Gastrocnemius medialis (tissue), 4 donors: ENCODE measurements around the gene MASTL. TPM values are rescaled to one million over a fixed set of nuclear protein-coding genes. Genes with fewer than 3 reads are reported as not detected.
"Not testable (repeated sequence)": the region's sequence is repeated elsewhere in the genome, so short reads cannot be mapped to it uniquely, and the experiment has no call there.

Experiments
- ATAC-seq, 2 donors: fragments of 150-250 bp; one replicate each; pipeline ENCODE4 v1.9.1; 2016
- DNase-seq, 2 donors: peaks; one replicate each; pipeline ENCODE4 v3.0.0-alpha.2; 2019
- H3K27ac ChIP-seq, 4 donors: fragments of 200-600 bp; sonication (generic); 1 replicate in 1 of 4; 2 replicates in 3 of 4; pipeline ENCODE4 v1.5.1; 2016 to 2018; ENCODE audit warnings: mild to moderate bottlenecking in 2 of 4, moderate library complexity in 1 of 4
- H3K27me3 ChIP-seq, 3 donors: fragments of 200-600 bp; sonication (generic) in 2 of 3; 1 replicate in 1 of 3; 2 replicates in 2 of 3; pipeline versions ENCODE4 v1.5.1 to v1.6.0; 2016 to 2019; ENCODE audit warnings: mild to moderate bottlenecking in 1 of 3, moderate library complexity in 1 of 3
- H3K36me3 ChIP-seq, 2 donors: fragments of 200-600 bp; sonication (generic) in 1 of 2; one replicate each; pipeline ENCODE4 v1.5.1; 2017 to 2018
- H3K4me1 ChIP-seq, 2 donors: fragments of 200-600 bp; sonication (generic) in 1 of 2; one replicate each; pipeline ENCODE4 v1.5.1; 2016 to 2017; ENCODE audit warnings: mild to moderate bottlenecking in 2 of 2
- H3K4me3 ChIP-seq, 4 donors: fragments of 200-600 bp; sonication (generic) in 3 of 4; 1 replicate in 1 of 4; 2 replicates in 3 of 4; pipeline ENCODE4 v1.5.1; 2016 to 2019; ENCODE audit warnings: mild to moderate bottlenecking in 2 of 4
- H3K9me3 ChIP-seq, 3 donors: fragments of 200-600 bp; sonication (generic) in 2 of 3; 1 replicate in 1 of 3; 2 replicates in 2 of 3; pipeline ENCODE4 v1.5.1; 2016 to 2019
- POLR2A ChIP-seq, 2 donors: fragments of 450-650 bp; IDR thresholded peaks; one replicate each; pipeline ENCODE4 v1.6.1; 2017; ENCODE audit warnings: antibody characterized with exemption in 2 of 2, mild to moderate bottlenecking in 2 of 2, moderate library complexity in 2 of 2
- in situ Hi-C, 4 donors: fragments of 200-750 bp; cut with MboI; loops; one replicate each; pipeline versions ENCODE4 v1.15.0 to v1.8.0; 2017; ENCODE audit warnings: low sequenced_read_pairs in 4 of 4
- intact Hi-C: fragments of 100-400 bp; cut with DNase I; formaldehyde crosslinking; loops from one replicate; pipeline ENCODE4 v1.15.1; 2023; ENCODE audit warnings: low total_unique reads
- total RNA-seq, 4 donors: library from RNA; depleted of rRNA; stranded (reverse); fragments of >200 nt; gene quantifications; one replicate each; pipeline versions ENCODE4 v1.1.0 to v1.2.3, GENCODE V29; 2016
- TF ChIP-seq, protein P1 (sequence below), 5 experiments: fragments of 450-650 bp in 3 of 5; fragments of 200-600 bp in 2 of 5; sonication (generic) in 2 of 5; IDR thresholded peaks in 4 of 5; conservative IDR thresholded peaks in 1 of 5; 1 replicate in 4 of 5; 2 replicates in 1 of 5; pipeline ENCODE4 v1.5.1; 2016 to 2019; ENCODE audit warnings: antibody characterized with exemption in 5 of 5, mild to moderate bottlenecking in 3 of 5, moderate library complexity in 3 of 5

Gene MASTL
- total RNA-seq, 4 donors from 2014 or later = 2.0 to 3.6 (median 2.9) TPM

DNA sequence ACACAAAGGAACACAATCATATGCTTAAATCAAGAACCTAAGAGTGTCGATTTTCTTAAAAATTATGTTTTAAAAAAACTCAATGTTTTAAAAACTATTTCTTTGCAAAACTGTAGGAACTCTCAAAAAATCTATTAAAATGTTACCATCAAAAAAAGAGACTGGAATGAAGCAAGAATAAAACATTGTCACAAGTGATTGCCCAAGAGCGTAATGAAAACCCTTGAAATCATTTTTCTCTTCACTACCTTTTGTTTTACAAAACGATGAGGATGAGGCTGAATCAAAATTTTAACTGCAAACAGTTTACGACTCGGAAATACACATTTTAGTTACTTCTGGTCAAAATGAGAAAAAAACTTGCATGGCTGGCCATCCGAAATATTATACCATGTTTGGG is 1.8 kb upstream of the MASTL start:
- Histone ChIP-seq H3K36me3 (peaks cover 0 to 7% of the 10 kb centered on the region in 2 donors), H3K4me1 (peaks cover 12 to 22% of the 10 kb centered on the region in 2 donors), H3K27ac (peak overlapping the region; percentile 89 to 99 (median 95)), H3K4me3 (peak overlapping the region; percentile 65 to 99 (median 92)), H3K9me3 (no peaks in the 10 kb centered on the region), H3K27me3 (no peaks in the 10 kb centered on the region)
- ATAC-seq = no peak
- in situ Hi-C loops (loop anchor here in 2 of 4 donors (10.0 kb wide), 2 partner anchors 91 to 289 kb away; partner anchors contain the start of genes ABI1 (in 1 of the 2) and ACBD5 (in 1 of the 2)), intact Hi-C loops (loop anchor here (5.0 to 10.0 kb wide), 2 partner anchors 291 to 351 kb away; partner anchors contain the start of genes ABI1 and RAB18)
- DNase-seq = no peak
- TF ChIP-seq POLR2A (IDR thresholded peaks at IDR 0.05) = no peak
- TF ChIP-seq, protein P1, sequence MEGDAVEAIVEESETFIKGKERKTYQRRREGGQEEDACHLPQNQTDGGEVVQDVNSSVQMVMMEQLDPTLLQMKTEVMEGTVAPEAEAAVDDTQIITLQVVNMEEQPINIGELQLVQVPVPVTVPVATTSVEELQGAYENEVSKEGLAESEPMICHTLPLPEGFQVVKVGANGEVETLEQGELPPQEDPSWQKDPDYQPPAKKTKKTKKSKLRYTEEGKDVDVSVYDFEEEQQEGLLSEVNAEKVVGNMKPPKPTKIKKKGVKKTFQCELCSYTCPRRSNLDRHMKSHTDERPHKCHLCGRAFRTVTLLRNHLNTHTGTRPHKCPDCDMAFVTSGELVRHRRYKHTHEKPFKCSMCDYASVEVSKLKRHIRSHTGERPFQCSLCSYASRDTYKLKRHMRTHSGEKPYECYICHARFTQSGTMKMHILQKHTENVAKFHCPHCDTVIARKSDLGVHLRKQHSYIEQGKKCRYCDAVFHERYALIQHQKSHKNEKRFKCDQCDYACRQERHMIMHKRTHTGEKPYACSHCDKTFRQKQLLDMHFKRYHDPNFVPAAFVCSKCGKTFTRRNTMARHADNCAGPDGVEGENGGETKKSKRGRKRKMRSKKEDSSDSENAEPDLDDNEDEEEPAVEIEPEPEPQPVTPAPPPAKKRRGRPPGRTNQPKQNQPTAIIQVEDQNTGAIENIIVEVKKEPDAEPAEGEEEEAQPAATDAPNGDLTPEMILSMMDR (IDR thresholded peaks at IDR 0.05 in 4 of 5, conservative IDR thresholded peaks at IDR 0.05 in 1 of 5) = no peak

DNA sequence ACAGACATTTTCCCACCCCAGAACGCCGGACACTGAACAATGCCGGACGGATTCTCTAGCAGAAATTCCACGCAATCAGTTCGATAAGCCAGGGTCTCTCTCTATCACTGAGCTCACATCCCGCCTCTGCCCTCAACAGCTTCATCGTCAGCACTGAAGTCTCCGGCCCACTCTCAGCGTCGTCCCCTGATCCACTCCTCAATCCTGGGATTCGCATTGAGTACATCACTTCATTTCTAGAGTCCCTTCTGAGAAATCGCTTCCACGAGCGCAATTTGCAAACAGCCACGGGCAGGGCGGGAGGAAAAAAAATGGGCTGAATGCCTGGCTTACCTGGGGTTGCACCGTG is 1.3 kb upstream of the MASTL start:
- TF ChIP-seq POLR2A (IDR thresholded peaks at IDR 0.05) = no peak
- TF ChIP-seq, protein P1 (IDR thresholded peaks at IDR 0.05 in 4 of 5, conservative IDR thresholded peaks at IDR 0.05 in 1 of 5) = no peak
- DNase-seq (no peak), ATAC-seq (peak; percentile 13 to 25)
- peak overlapping the region; percentile 89 to 99 (median 95) for H3K27ac ChIP-seq
- H3K27me3 ChIP-seq = no peaks in the 10 kb centered on the region
- peaks cover 0 to 5% of the 10 kb centered on the region in 2 donors for H3K36me3 ChIP-seq
- H3K9me3 ChIP-seq = no peaks in the 10 kb centered on the region
- in situ Hi-C loops = loop anchor here in 2 of 4 donors (10.0 kb wide), 2 partner anchors 91 to 289 kb away; partner anchors contain the start of genes ABI1 (in 1 of the 2) and ACBD5 (in 1 of the 2)
- H3K4me3 ChIP-seq = peak overlapping the region; percentile 65 to 99 (median 92)
- H3K4me1 ChIP-seq = peaks cover 12 to 22% of the 10 kb centered on the region in 2 donors
- intact Hi-C loops = loop anchor here (1.0 to 10.0 kb wide), 3 partner anchors 86 to 351 kb away; partner anchors contain the start of genes ABI1, ACBD5 and RAB18

DNA sequence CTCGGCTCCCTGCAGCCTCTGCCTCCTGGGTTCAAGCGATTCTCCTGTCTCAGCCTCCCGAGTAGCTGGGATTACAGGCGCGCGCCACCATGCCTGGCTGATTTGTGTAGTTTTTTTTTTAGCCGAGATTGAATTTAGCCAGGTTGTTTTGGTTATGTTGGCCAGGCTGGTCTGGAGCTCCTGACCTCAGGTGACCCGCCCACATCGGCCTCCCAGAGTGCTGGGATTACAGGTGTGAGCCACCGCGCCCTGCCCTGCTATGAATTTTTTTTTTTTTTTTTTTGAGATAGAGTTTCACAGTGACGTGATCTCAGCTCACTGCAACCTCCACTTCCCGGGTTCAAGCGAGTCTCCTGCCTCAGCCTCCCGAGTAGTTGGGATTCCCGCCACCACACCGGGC is 1.4 kb downstream of the MASTL start:
- Histone ChIP-seq H3K4me3 (peak overlapping the region in 3 of 4 donors; percentile 92 to 99 (median 93)), H3K36me3 (peaks cover 0 to 23% of the 10 kb centered on the region in 2 donors), H3K27ac (peak overlapping the region in 2 of 4 donors; percentile 92 to 98), H3K4me1 (peaks cover 12 to 22% of the 10 kb centered on the region in 2 donors)
- not testable (repeated sequence) for ATAC-seq, H3K9me3 ChIP-seq, DNase-seq, H3K27me3 ChIP-seq
- intact Hi-C loops = loop anchor here (10.0 kb wide), 1 partner anchor 348 kb away; the partner anchor contains the start of gene RAB18
- in situ Hi-C loops = loop anchor here in 2 of 4 donors (10.0 kb wide), 2 partner anchors 88 to 292 kb away; partner anchors contain the start of genes ABI1 (in 1 of the 2) and ACBD5 (in 1 of the 2)

DNA sequence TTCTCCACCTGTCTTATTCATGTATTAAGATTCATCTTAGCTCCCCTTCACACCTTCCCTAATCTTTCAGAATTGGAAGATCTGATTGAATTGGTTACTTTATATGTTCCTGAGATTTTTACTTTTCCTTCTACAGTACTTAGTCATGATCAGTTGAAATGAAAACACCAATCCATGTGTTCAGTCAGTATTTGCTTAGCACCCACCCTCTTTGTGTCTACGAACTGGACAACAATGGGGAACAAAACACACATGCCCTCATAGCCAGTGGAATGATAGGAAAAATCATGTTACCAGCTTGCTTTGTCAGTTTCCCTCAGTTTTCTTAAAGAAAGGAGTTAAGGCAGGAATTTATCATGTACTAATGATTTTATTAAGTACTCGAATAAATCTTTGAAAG is 2.0 kb downstream of the MASTL start:
- Histone ChIP-seq H3K4me1 (peaks cover 12 to 21% of the 10 kb centered on the region in 2 donors), H3K4me3 (no peak overlapping the region), H3K36me3 (peaks cover 0 to 29% of the 10 kb centered on the region in 2 donors), H3K27ac (no peak overlapping the region), H3K9me3 (no peaks in the 10 kb centered on the region), H3K27me3 (no peaks in the 10 kb centered on the region)
- in situ Hi-C loops = loop anchor here in 2 of 4 donors (10.0 kb wide), 2 partner anchors 88 to 292 kb away; partner anchors contain the start of genes ABI1 (in 1 of the 2) and ACBD5 (in 1 of the 2)
- intact Hi-C loops = loop anchor here (10.0 kb wide), 1 partner anchor 348 kb away; the partner anchor contains the start of gene RAB18
- DNase-seq = no peak
- ATAC-seq = no peak
- no peak for TF ChIP-seq POLR2A (IDR thresholded peaks at IDR 0.05)
- TF ChIP-seq, protein P1 (IDR thresholded peaks at IDR 0.05 in 4 of 5, conservative IDR thresholded peaks at IDR 0.05 in 1 of 5) = no peak

DNA sequence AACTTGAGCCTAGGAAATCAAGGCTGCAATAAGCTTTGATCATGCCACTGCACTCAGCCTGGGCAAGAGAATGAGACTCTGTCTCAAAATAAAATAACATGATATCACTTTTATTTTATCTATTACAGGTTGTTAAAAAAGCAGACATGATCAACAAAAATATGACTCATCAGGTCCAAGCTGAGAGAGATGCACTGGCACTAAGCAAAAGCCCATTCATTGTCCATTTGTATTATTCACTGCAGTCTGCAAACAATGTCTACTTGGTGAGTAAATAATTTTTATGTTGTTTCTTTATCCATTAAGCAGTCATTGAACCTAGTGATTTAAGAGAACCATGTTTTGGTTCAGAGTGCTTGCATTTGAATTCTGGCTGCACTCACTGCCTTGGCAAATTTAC is 3.3 kb downstream of the MASTL start:
- Histone ChIP-seq H3K36me3 (peaks cover 0 to 30% of the 10 kb centered on the region in 2 donors), H3K4me1 (peaks cover 0 to 8% of the 10 kb centered on the region in 2 donors), H3K9me3 (no peaks in the 10 kb centered on the region), H3K27ac (no peak overlapping the region), H3K4me3 (no peak overlapping the region), H3K27me3 (no peaks in the 10 kb centered on the region)
- in situ Hi-C loops (loop anchor here in 2 of 4 donors (10.0 kb wide), 2 partner anchors 86 to 294 kb away; partner anchors contain the start of genes ABI1 (in 1 of the 2) and ACBD5 (in 1 of the 2)), intact Hi-C loops (loop anchor here (10.0 kb wide), 1 partner anchor 346 kb away; the partner anchor contains the start of gene RAB18)
- TF ChIP-seq POLR2A (IDR thresholded peaks at IDR 0.05) = no peak
- TF ChIP-seq, protein P1 (IDR thresholded peaks at IDR 0.05 in 4 of 5, conservative IDR thresholded peaks at IDR 0.05 in 1 of 5) = no peak
- ATAC-seq = no peak
- no peak for DNase-seq
